SK-N-SH treated with all-trans-retinoic acid at 6 μM for 48 hours (cell line): Measurements from ENCODE around the gene PHGDH.

Experiments
- BACH2 ChIP-seq: fragments of 250-450 bp; sonication (Bioruptor Pico); IDR thresholded peaks from 2 replicates; pipeline ENCODE4 v1.9.0; 2021; ENCODE audit warnings: mild to moderate bottlenecking, borderline replicate concordance
- CSDC2 ChIP-seq: fragments of 250-450 bp; sonication (Bioruptor Pico); IDR thresholded peaks from 2 replicates; pipeline ENCODE4 v1.5.0; 2020; ENCODE audit warnings: mild to moderate bottlenecking, moderate library complexity
- ESRRG ChIP-seq: fragments of 250-450 bp; sonication (Bioruptor Pico); IDR thresholded peaks from 2 replicates; pipeline ENCODE4 v1.6.1; 2021; ENCODE audit warnings: mild to moderate bottlenecking
- GLIS3 ChIP-seq: fragments of 250-450 bp; sonication (Bioruptor Pico); IDR thresholded peaks from 2 replicates; pipeline ENCODE4 v1.5.0; 2020; ENCODE audit warnings: mild to moderate bottlenecking, moderate library complexity
- TCF4 ChIP-seq: fragments of 250-450 bp; sonication (Bioruptor Pico); IDR thresholded peaks from 2 replicates; pipeline ENCODE4 v1.8.0; 2021; ENCODE audit warnings: mild to moderate bottlenecking, moderate library complexity, borderline replicate concordance
- ZFP3 ChIP-seq: fragments of 250-450 bp; sonication (Bioruptor Pico); IDR thresholded peaks from 2 replicates; pipeline ENCODE4 v1.5.0; 2020; ENCODE audit warnings: mild to moderate bottlenecking, moderate library complexity
- ZFP30 ChIP-seq: fragments of 450-650 bp; formaldehyde crosslinking; IDR thresholded peaks from 2 replicates; pipeline ENCODE4 v1.5.0; 2022; ENCODE audit warnings: mild to moderate bottlenecking, moderate library complexity
- ZNF565 ChIP-seq: fragments of 450-650 bp; formaldehyde crosslinking; conservative IDR thresholded peaks from 2 replicates; pipeline ENCODE4 v1.5.0; 2020; ENCODE audit warnings: low read depth, mild to moderate bottlenecking, moderate library complexity
- ZNF70 ChIP-seq: fragments of 450-650 bp; formaldehyde crosslinking; IDR thresholded peaks from 2 replicates; pipeline ENCODE4 v1.5.0; 2020; ENCODE audit warnings: mild to moderate bottlenecking, moderate library complexity
- ZNF8 ChIP-seq: fragments of 450-650 bp; formaldehyde crosslinking; IDR thresholded peaks from 2 replicates; pipeline ENCODE4 v1.5.0; 2020; ENCODE audit warnings: mild to moderate bottlenecking, moderate library complexity

DNA sequence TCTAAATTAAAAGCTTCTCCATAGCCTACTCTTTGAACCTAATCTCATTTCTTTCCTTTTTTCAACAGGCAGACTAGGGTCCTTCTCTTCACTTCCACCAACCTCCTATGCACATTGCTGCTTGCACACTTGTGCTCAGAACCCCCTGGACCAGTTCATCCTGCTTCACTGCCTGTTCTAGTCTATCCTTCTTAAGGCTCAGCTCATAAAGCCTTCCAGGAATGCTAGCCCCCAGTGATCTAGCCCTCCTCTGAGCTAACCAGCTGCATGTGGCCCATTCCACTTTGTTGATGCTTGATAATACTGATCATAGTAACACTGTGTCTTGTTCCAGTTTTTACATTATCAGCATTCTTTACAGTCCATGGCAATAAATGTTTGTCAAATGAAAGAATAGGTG is 22.9 kb upstream of the PHGDH start:
- TF ChIP-seq GLIS3 (CRISPR knock-in tag) (no peak), ZFP3 (CRISPR knock-in tag) (no peak), ZFP30 (CRISPR knock-in tag) (no peak), ESRRG (CRISPR knock-in tag) (no peak), ZNF70 (CRISPR knock-in tag) (no peak), CSDC2 (CRISPR knock-in tag) (no peak), ZNF565 (CRISPR knock-in tag) (no peak), TCF4 (CRISPR knock-in tag) (no peak), ZNF8 (CRISPR knock-in tag) (no peak), BACH2 (CRISPR knock-in tag) (no peak)
